Sciatic nerve (tissue), 2 donors: Measurements from ENCODE around the gene SYT7. TPM values are rescaled to one million over a fixed set of nuclear protein-coding genes. Genes with fewer than 3 reads are reported as not detected.

Experiments
- ATAC-seq: fragments of 200-7000 bp; cut with Tn5 transposase; one replicate; pipeline ENCODE4 v1.9.1; 2020; ENCODE audit warnings: mild to moderate bottlenecking, moderate library complexity
- DNase-seq: peaks from one replicate; pipeline ENCODE4 v3.0.0-alpha.2; 2020; ENCODE audit warnings: low spot score
- intact Hi-C: fragments of 100-400 bp; cut with DNase I; formaldehyde crosslinking; loops from one replicate; pipeline ENCODE4 v1.14.2; 2022
- total RNA-seq: library from RNA; stranded (reverse); fragmentation: NEBNext Ultra II Directional; extraction: Animal tissue kit (Norgen Biotek cat#: 25700); gene quantifications from one replicate; pipeline ENCODE4 v1.2.1, GENCODE V29; 2021
- donor health status: DM: no; HTN: no; CAD: no.
- donor health status: DM: no; HTN: no; CAD: no.

Gene SYT7
- total RNA-seq, 1 donor from 2014 or later = 3.7 TPM

DNA sequence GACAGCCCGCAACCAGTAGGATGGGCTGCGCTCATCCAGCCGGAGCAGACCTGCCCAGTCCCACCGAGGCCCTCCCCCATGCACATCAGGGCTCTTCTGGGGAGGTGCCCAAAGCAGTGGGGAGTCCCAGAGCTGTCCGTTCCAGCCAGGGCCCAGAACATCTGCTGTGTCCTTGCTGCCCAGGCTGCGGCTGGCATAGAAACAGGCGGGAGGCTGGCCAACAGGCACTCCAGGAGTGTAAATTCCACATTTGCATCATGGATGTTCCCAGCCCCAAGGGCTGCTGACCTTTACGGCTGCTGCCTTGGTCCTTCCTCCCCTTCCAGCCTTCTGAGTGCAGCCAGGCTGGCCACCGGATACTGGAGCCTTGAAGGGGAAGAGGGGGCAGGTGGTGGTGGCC lies 30.0 kb upstream of the SYT7 start:
- ATAC-seq = no peak
- intact Hi-C loops = no loop called here
- no peak for DNase-seq

DNA sequence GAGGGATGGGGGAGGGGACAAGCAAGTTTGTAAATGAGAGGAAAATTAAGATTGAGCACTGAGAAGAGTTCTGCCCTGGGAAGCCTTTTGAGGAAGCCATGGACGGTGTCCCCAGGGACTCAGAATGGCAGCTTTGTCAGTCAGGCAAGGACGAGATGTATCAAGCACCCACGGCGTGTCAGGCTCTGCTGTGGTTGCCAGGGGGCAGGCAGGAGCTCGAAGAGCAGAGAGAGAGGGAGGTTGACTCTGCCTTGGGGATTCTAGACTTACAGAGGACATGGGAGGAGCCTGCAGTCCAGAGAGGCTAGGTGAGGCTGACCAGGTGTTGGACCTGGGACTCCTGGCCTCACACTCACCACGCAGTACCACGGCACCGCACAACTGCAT lies 29.1 kb upstream of the SYT7 start:
- no peak for ATAC-seq
- intact Hi-C loops = no loop called here

DNA sequence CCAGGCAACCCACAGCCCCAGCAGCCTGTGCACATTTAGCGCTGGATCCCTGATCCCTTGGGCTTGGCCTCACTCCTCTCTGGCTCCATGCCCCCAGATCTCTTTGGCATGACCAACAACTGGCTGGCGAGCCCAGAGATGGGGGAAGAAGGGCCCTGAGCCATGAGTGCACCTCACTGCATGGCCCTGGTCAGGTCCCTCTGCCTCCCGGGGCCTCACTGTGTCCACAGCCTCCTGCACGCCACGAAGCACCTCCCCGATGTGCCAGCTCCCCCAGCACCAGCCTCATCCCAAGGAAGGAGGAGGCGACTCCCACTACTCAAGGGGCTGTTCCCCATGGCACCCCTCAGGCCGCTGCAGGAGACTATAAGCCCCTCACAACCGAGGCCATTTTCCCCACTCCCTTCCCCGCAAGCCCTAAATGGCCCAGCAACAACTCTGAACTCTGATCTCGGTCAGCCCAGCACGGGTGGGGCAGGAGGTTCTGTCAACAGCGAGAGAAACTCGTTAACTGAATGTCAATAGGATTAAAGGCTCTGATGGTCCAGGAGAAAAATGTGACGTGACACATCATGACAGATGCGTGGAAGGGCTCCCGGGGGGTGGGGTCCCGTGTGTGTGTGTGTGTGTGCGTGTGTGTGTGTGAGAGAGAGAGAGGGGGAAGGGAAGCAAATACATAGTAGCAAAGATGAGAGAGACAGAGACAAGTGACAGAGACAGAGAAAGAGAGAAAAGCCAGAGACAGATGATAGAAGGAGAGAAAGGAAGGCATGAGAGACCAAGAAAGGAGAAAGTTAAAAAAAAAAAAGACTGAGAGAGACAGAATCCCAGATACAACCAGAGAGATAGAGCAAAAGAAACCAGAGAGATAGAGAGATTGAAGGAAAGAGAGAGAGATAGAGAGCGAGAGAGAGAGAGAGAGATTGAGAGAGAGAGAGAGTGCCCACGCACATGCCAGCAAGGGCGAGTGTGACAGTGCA lies 28.4 kb upstream of the SYT7 start:
- no peak for ATAC-seq
- no peak for DNase-seq
- intact Hi-C loops = no loop called here

More for the DNA sequence above, 29.1 kb upstream of the SYT7 start:
- no peak for DNase-seq

DNA sequence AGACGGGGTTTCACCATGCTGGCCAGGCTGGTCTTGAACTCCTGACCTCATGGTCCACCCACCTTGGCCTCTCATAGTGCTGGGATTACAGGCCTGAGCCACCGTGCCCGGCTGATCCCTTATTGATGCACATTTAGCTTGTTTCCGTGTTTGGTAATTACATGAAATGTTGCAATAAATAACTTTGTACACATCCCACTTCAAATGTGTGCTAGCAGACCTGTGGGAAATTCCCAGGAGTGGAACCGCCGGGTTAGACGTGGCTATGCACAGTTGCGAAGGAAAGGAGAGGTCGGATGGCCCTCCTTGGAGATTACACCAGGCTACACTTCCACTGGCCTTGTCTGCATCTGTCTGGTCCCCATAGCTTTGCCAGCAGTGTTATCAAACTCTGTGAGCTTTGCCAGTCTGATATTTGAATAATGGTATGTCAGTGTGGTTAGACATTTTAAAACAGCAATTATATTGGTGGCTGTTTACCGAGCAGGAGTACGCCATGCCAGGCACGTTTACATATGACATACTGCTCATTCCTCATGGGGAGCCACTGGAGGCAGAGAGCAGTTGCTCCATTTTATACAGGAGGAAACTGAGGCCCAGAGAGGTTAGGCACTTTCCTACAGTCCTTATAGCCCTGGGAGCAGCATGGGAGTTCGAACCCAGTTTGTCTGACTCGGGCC lies 27.2 kb upstream of the SYT7 start:
- intact Hi-C loops = no loop called here

DNA sequence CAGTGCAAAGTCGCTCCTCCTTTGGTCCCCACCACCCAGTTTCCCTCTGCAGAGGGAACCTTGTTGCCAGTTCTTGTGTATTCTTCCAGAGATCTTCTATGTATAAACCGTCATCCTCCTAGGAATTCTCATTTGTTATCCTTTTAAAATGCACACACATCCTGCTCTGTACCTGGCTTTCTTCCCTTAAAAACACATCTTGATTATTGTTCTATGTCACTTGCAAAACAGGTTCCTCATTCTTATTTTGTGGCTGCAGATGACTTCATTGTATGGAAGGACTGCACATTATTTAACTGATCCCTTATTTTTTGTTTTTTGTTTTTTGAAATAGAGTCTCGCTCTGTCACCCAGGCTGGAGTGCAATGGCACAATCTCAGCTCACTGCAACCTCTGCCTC lies 26.6 kb upstream of the SYT7 start:
- intact Hi-C loops = no loop called here
- DNase-seq (no peak), ATAC-seq (no peak)

More for the DNA sequence above, 27.2 kb upstream of the SYT7 start:
- ATAC-seq = no peak
- DNase-seq = no peak

DNA sequence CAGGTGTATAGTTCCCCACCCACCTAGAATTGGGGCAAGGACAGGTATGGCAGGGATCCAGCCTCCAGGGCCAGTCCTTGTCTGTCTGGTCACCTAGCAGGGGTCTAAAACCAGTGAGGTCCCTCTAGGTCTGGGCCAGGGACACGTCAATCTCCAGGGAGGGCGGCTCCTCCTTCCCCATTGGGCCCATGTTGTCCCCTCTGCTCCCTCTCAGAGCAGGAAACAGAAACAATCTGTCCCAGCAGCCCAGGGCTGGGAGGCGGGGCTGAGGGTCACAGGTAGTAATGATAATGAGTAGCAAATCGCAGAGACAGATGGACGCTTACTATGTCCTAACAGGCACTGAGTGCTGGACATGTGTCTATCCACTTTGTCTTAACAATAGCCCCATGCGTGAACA lies 22.8 kb upstream of the SYT7 start:
- intact Hi-C loops = no loop called here
- ATAC-seq (no peak), DNase-seq (no peak)

DNA sequence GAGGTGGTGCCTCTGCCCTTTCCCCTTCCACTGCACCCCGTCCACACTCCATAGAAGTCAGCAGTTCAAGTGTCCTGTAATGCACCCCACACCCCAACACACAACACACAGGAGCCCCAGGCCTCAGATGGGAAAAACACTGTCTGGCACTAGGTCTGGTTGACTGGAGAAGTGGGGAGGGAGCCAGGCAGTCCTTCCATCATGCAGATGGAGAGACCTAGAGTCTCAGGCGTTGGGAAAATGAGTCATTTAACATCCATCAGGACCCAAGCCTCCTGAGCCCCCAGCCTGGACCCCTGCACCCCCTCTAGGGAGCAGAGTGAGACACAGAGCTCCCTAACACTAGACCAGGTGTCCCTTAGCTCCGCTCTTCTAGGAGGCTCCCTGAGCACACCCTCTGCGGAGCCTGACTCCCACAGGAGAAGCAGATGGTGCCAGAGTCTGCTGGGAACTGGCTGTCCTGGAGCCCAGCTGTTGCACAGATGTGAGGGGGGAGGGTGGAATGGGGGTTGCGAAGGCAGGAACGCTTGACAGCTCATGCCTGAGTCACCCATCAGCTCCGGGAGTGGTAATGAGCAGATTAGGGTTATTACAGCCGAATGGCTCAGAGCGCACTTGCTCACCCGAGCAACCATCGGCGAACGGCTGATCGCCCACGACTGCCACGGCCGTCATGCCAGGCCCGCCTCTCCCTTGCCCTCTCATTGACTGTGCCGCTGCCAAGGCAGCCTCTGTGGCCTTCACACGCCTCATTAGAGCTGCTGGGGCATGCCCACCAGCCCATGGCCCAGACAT lies 22.1 kb upstream of the SYT7 start:
- intact Hi-C loops = no loop called here
- ATAC-seq = peak; percentile 66
- DNase-seq = no peak

- ATAC-seq (no peak), DNase-seq (no peak)
- intact Hi-C loops = no loop called here
Measured at GRCh38 chr11:61601512-61601911, 20.6 kb upstream of the SYT7 start.

DNA sequence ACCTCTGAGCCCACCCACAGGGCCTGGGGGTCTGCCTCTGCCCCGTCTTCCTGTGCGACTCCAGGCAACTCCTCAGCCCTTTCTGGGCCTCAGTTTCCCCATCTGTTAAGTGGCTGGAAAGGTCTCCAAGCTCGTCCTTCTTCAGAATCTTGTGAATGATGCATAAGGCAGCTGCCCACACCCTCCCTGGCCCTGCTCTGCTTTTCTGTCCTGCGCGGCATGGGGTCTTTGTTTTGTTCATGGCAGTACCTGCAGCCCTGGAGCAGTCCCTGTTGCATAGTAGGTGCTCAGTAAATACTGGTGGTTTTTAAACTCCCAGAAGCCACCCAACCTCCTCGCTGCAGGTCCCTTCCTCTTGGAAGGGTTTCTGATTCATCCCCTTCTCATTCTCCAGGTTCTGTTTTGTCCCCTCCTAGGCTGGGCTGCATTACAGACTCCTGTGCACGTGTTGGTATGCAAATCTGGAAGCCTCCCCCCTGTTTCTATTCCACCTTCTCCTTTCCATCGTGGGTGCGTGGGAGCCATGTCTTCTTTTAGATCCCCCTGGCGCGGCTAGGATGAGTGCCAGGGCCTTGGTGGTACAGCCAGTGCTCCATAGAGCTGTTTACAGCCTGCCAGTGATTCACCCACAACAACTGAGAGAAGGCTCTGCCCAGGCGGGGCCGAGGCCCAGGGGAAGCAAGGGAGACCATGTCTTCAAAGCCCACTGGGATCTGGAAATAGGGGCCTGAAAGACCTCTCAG lies 19.3 kb upstream of the SYT7 start:
- no peak for DNase-seq
- intact Hi-C loops = no loop called here
- no peak for ATAC-seq

DNA sequence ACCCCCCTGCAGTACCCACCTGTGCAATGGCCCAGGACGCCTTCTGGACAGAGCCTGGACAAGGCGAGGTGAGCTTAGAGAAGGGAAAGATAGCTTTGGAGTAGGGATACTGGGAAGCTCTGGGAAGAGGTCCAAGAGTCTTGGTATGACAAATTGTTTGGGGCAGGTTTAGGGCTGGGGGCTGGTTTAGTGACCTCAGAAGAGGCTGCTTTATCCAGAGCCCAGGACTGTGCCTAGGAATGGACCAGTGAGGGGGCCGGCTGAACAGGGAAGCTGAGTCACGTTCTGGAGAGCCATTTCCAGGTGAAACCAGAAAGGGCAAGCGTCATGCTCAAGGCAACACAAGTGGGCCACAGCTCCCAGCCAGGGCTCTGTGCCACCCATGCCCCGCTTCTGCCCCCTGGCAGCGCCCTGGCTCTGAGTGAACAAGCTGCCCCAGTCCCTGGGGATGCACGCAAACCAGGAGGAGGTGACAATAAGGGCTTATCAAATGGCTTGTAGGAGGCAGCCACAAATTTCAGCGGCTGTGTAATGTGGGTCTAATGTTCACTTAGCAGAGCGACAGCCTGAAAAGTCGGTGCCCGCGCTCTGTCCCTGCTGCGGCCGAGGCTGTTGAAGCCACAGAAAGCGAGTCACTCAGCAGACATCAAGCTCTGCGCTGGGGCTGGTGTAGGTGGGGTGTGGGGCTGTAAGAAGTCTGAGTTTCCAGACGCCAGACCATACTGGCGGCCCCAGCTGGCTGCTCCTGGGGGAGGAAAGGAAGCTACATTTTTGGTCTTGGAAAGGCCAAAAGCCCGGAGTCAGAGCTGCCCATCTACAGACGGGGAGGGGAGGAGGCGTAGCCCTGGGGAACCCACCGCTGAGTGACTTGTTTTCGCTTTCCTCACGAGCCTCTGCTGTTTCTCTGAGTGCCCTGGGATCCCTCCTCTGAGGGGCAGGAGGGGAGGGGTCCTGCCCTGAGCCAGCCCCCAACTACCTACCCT lies 18.3 kb upstream of the SYT7 start:
- intact Hi-C loops = no loop called here
- ATAC-seq = no peak
- DNase-seq = no peak

GRCh38 chr11:61598374-61598773 lies 17.5 kb upstream of the SYT7 start:
- intact Hi-C loops = no loop called here
- ATAC-seq = no peak
- DNase-seq = no peak

- ATAC-seq (no peak), DNase-seq (no peak)
- intact Hi-C loops = no loop called here
Measured at GRCh38 chr11:61596990-61597389, 16.1 kb upstream of the SYT7 start.

GRCh38 chr11:61596542-61596941 lies 15.7 kb upstream of the SYT7 start:
- intact Hi-C loops = no loop called here
- no peak for DNase-seq
- no peak for ATAC-seq

DNA sequence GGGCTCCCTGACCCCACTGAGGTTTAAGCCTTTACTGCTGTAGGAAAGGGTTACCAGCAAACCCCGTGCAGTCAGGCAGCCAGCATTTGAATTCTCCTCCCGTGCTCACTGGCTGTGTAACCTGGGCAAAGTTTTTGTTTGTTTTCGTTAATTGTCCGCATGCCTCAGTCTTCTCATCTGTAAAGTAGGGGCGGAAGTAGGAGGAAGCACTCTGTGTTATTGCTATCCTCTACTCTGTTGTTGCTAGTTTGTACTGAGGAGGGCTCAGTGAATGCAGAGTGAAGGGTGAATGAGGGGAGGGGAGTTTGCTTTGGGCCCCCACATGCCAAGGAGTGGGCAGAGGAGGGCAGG lies 14.0 kb upstream of the SYT7 start:
- intact Hi-C loops = no loop called here
- DNase-seq = no peak
- ATAC-seq = no peak

GRCh38 chr11:61593151-61593550 lies 12.3 kb upstream of the SYT7 start:
- ATAC-seq (no peak), DNase-seq (no peak)
- intact Hi-C loops = no loop called here

DNA sequence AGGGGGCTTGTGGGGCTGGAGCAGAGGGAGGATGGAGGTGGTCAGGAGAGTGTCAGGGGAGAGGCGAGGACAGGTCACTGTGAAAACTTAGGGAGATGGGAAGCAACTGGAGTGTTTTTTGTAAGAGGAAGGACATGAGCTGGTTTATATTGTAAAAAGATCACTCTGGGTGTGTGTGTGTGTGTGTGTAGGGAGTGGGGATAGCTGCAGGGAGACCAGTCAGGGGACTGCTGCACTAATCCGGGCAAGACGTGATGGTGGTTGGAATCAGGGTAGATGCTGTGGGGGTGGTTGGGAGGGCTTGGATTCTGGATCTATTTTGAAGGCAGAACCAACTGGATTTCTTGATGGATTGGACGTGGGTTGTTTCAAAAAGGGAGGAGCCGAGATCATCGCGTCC lies 11.3 kb upstream of the SYT7 start:
- DNase-seq (no peak), ATAC-seq (no peak)
- intact Hi-C loops = no loop called here

GRCh38 chr11:61589961-61590360 lies 9.1 kb upstream of the SYT7 start:
- intact Hi-C loops = no loop called here
- no peak for ATAC-seq

DNA sequence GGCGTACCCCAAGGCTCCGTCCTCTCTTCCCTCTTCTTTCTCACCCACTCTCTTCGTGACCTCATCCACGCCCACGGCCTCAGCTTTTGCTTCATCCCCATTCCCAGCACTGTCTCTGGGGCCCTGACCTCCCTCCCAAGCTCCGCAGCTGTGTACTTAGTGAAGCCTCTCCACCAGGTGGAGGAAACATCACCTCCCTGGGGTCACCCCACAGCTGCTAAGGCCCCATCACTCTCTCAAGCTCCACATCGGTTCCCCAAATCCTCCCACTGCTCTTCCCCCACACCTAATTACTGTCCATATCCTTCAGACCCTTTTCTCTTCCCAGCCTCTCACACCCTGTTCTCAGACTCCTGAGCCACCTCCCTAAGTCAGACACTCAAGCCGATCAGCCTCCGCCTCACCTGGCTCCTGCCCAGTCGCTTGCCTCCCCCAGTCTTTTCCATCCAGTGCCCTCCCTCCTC lies 7.9 kb upstream of the SYT7 start:
- intact Hi-C loops = no loop called here
- DNase-seq (no peak), ATAC-seq (peak; percentile 38)

More at GRCh38 chr11:61589961-61590360, 9.1 kb upstream of the SYT7 start:
- DNase-seq = no peak
